Tibial nerve (tissue), 4 donors: ENCODE measurements around the gene ADAMTS10.

Experiments used
- EP300 ChIP-seq, 2 donors: sonication (generic); formaldehyde crosslinking; IDR thresholded peaks; one replicate each; pipeline ENCODE4 v1.6.1; 2017; ENCODE audit warnings: antibody characterized with exemption in 2 of 2, mild to moderate bottlenecking in 1 of 2
- TF ChIP-seq, protein P1 (sequence below), 5 experiments: fragments of 200-600 bp in 3 of 5; fragments of 450-650 bp in 2 of 5; sonication (generic) in 3 of 5; IDR thresholded peaks; one replicate each; pipeline ENCODE4 v1.5.1; 2016 to 2019; ENCODE audit warnings: antibody characterized with exemption in 5 of 5, mild to moderate bottlenecking in 3 of 5, moderate library complexity in 2 of 5

DNA sequence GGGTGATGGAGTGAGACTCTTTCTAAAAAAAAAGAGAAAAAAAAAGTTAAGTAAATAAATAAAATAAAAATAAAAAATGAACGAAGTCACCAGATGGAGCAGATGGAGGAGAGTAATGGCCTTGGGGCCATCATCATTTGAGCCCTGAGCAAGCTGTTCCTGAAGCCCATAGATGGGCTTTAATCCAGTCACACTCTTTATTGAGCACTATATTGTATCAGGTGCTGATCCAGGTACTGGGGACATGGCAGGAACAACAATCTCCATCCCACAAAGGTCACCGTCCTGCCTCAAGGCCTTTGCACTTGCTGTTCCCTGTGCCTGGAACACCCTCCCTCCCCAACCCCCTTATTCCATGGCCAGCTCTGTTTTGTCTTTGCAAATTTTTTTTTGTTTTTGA lies 3.9 kb upstream of the ADAMTS10 start:
- TF ChIP-seq, protein P1, sequence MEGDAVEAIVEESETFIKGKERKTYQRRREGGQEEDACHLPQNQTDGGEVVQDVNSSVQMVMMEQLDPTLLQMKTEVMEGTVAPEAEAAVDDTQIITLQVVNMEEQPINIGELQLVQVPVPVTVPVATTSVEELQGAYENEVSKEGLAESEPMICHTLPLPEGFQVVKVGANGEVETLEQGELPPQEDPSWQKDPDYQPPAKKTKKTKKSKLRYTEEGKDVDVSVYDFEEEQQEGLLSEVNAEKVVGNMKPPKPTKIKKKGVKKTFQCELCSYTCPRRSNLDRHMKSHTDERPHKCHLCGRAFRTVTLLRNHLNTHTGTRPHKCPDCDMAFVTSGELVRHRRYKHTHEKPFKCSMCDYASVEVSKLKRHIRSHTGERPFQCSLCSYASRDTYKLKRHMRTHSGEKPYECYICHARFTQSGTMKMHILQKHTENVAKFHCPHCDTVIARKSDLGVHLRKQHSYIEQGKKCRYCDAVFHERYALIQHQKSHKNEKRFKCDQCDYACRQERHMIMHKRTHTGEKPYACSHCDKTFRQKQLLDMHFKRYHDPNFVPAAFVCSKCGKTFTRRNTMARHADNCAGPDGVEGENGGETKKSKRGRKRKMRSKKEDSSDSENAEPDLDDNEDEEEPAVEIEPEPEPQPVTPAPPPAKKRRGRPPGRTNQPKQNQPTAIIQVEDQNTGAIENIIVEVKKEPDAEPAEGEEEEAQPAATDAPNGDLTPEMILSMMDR (IDR thresholded peaks at IDR 0.05): no peak
- TF ChIP-seq EP300 (IDR thresholded peaks at IDR 0.05): no peak
